ENCODE measurements around the gene MSMB.

The MSMB gene

DNA sequence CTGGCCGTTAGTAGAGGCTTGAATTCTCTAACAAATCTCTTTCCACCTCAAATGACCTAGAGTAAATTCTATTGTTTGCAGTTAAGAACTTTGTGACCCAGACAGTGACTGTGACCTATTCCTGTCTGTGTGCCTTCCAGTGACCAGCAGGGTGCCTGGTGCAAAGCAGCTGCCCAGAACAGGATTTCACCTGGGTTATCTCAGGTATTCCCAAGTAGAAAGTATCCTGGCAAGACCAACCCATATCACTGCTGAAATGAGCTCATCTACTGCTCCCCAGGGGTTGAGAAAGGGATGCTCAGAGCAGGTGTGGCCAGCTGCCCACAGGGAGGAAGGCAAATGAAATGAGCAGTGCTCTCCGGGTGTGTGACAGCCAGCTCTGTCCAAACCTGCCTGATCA lies 2.1 kb upstream of the MSMB start:
- Histone ChIP-seq H3K4me1 (ENCODE audit: control insufficient read depth, low read depth, low read length) (peaks cover 8% of the 10 kb centered on the region), H3K36me3 (ENCODE audit: control insufficient read depth, low read depth, low read length) (no peaks in the 10 kb centered on the region), H3K9ac (ENCODE audit: low read length) (no peak overlapping the region), H3K27me3 (ENCODE audit: control insufficient read depth, insufficient read depth, low read length) (no peaks in the 10 kb centered on the region), H3K4me3 (ENCODE audit: low read length) (no peak overlapping the region), H3K9me3 (ENCODE audit: control insufficient read depth, low read depth, low read length) (no peaks in the 10 kb centered on the region), H3K27ac (ENCODE audit: low read length) (no peak overlapping the region)

DNA sequence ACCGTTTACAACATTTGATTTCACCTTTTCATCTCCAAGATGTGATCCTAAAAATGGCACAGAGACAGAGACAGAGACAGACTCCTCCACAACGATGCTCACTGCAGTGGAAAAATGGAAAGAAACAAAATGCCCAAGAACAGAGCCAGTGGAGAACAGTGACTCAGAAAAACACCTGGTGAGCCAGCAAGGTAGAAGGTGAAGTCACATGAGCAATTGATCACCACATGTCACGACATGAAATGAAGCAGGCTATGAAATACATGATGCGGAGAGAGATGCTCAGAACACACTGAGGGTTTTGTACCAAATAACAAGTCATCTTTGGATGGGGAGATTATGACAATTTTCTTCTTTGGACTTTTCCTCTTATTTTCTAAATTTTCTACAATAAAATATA lies 3.5 kb downstream of the MSMB start:
- Histone ChIP-seq H3K9ac (ENCODE audit: low read length) (no peak overlapping the region), H3K9me3 (ENCODE audit: control insufficient read depth, low read depth, low read length) (no peaks in the 10 kb centered on the region), H3K36me3 (ENCODE audit: control insufficient read depth, low read depth, low read length) (no peaks in the 10 kb centered on the region), H3K27me3 (ENCODE audit: control insufficient read depth, insufficient read depth, low read length) (no peaks in the 10 kb centered on the region), H3K4me3 (ENCODE audit: low read length) (no peak overlapping the region), H3K27ac (ENCODE audit: low read length) (no peak overlapping the region), H3K4me1 (ENCODE audit: control insufficient read depth, low read depth, low read length) (peaks cover 3% of the 10 kb centered on the region)

DNA sequence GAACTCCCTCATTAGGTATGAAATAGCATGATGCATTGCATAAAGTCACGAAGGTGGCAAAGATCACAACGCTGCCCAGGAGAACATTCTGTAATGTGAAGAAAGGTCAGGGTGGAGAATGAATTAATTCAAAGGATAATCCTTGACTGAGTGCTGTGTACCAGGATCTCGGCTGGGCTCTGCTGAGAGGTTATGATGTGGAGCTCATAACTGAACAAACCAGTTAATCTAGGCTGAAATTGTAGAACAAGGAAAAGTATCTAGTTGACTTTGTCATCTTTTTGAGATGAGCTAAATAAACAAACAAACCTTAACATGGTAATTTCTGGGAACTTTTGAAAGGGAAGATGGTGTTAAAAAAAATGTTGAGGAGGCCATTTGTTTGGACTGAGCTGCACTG lies 6.1 kb downstream of the MSMB start:
- no peak overlapping the region for H3K4me3 ChIP-seq (ENCODE audit: low read length)
- H3K27ac ChIP-seq (ENCODE audit: low read length): no peak overlapping the region
- H3K36me3 ChIP-seq (ENCODE audit: control insufficient read depth, low read depth, low read length): no peaks in the 10 kb centered on the region
- H3K9me3 ChIP-seq (ENCODE audit: control insufficient read depth, low read depth, low read length): no peaks in the 10 kb centered on the region
- H3K9ac ChIP-seq (ENCODE audit: low read length): no peak overlapping the region
- H3K27me3 ChIP-seq (ENCODE audit: control insufficient read depth, insufficient read depth, low read length): no peaks in the 10 kb centered on the region
- peaks cover 3% of the 10 kb centered on the region for H3K4me1 ChIP-seq (ENCODE audit: control insufficient read depth, low read depth, low read length)

DNA sequence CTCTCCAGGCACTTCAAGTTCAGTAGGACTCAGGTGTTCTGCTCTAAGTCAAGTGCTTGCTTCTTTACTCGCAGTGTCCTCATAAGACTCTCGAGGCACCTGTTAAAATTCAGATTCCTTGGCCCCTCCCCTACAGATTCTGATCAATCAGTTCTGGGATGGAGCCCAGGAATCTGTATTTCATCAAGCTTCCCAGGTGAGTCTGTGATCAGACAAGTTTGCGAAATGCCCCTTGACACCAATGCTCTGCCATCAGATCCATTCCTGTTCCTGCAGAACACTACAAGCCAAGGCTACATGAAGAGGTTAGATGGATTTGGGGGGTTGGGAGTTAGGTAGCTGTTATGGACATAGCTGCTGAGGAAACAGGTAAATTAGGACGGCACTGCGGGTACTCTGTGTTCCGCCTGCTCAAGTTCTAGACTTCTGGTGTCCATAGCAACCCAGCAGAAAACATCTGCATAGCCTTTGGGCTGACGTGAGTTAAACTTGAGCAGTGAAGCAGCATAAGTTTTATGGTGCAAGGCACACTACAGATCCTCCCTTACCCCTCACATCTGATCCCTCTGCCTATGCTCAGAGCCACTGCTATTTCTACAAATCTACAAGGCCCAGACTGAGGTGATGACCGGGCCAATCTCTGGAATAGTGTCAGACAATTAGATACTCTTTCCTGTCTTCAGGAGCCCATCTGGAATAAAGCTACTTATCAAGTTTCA lies 8.8 kb downstream of the MSMB start:
- H3K9ac ChIP-seq (ENCODE audit: low read length): no peak overlapping the region
- no peak overlapping the region for H3K27ac ChIP-seq (ENCODE audit: low read length)

DNA sequence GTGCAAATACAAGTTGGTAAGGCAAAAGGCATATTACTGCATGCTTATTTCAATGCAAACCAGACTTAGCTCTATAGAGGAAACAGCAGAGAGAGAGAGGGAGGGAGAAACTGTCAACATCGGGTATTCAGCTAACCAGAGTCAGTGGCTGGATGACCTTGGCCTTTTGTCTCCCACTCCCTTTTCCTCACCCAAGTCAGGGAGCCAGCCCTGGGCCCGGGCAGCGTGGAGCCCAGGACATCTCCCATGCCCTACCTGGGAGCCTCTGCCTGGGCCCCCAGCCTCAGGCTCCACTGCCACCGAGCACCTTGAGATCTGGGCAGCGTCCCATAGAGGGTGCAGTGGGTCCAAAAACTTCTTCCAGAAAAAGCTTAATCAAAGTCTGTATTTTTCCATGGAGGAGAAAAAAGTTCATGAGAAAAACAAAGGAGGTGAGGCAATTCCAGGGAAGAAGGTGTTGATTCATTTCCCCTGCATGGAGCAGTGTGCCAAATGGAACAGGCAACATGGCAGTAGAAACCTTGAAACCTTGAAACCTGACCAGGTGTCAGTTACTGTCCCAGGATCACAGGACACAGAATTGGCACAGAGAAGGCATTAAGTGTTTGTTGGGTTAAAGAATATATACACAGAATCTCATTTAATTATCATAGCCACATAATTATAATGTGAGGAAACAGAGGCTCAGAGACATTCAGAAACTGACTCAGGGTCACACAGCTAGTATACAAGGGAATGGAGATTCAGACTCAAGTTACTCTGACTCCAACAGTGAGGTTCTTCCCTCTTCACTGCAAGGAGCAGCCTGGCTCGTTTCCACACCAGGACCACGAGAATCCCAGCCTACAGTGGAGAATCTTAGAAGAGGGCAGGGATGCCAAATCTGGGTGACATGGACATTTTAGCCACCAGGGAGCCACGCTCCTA lies 9.9 kb downstream of the MSMB start:
- H3K9me3 ChIP-seq (ENCODE audit: control insufficient read depth, low read depth, low read length): no peaks in the 10 kb centered on the region
- H3K27ac ChIP-seq (ENCODE audit: low read length): no peak overlapping the region
- no peak overlapping the region for H3K4me3 ChIP-seq (ENCODE audit: low read length)
- no peaks in the 10 kb centered on the region for H3K4me1 ChIP-seq (ENCODE audit: control insufficient read depth, low read depth, low read length)
- H3K36me3 ChIP-seq (ENCODE audit: control insufficient read depth, low read depth, low read length): no peaks in the 10 kb centered on the region
- no peak overlapping the region for H3K9ac ChIP-seq (ENCODE audit: low read length)
- no peaks in the 10 kb centered on the region for H3K27me3 ChIP-seq (ENCODE audit: control insufficient read depth, insufficient read depth, low read length)

More for the DNA sequence above, 8.8 kb downstream of the MSMB start:
- H3K27me3 ChIP-seq (ENCODE audit: control insufficient read depth, insufficient read depth, low read length): no peaks in the 10 kb centered on the region
- H3K4me1 ChIP-seq (ENCODE audit: control insufficient read depth, low read depth, low read length): no peaks in the 10 kb centered on the region
- no peaks in the 10 kb centered on the region for H3K9me3 ChIP-seq (ENCODE audit: control insufficient read depth, low read depth, low read length)
- no peak overlapping the region for H3K4me3 ChIP-seq (ENCODE audit: low read length)
- H3K36me3 ChIP-seq (ENCODE audit: control insufficient read depth, low read depth, low read length): no peaks in the 10 kb centered on the region

DNA sequence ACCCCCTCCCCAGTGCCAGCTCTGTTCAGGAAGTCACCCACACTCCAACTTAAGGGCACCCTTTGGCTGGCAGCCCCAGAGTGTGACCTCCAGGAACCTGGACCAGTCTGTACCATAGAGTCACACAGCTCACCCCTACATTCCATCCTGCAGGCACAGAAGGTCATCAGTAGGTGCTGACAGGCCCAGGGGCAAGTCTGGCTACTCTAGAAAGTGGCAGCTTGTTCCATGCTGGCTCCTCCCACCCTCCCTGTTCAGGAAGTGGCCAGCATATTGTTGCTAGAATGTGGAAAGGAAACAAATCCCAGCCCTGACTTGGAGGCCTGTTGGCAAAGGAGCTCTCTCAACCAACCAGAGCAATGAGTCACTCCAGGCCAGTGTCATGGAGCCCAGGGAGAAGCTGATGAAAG lies 12.5 kb downstream of the MSMB start:
- Histone ChIP-seq H3K4me3 (ENCODE audit: low read length) (no peak overlapping the region), H3K9ac (ENCODE audit: low read length) (no peak overlapping the region), H3K27ac (ENCODE audit: low read length) (no peak overlapping the region), H3K36me3 (ENCODE audit: control insufficient read depth, low read depth, low read length) (no peaks in the 10 kb centered on the region), H3K27me3 (ENCODE audit: control insufficient read depth, insufficient read depth, low read length) (no peaks in the 10 kb centered on the region), H3K9me3 (ENCODE audit: control insufficient read depth, low read depth, low read length) (no peaks in the 10 kb centered on the region), H3K4me1 (ENCODE audit: control insufficient read depth, low read depth, low read length) (peaks cover 14% of the 10 kb centered on the region)

DNA sequence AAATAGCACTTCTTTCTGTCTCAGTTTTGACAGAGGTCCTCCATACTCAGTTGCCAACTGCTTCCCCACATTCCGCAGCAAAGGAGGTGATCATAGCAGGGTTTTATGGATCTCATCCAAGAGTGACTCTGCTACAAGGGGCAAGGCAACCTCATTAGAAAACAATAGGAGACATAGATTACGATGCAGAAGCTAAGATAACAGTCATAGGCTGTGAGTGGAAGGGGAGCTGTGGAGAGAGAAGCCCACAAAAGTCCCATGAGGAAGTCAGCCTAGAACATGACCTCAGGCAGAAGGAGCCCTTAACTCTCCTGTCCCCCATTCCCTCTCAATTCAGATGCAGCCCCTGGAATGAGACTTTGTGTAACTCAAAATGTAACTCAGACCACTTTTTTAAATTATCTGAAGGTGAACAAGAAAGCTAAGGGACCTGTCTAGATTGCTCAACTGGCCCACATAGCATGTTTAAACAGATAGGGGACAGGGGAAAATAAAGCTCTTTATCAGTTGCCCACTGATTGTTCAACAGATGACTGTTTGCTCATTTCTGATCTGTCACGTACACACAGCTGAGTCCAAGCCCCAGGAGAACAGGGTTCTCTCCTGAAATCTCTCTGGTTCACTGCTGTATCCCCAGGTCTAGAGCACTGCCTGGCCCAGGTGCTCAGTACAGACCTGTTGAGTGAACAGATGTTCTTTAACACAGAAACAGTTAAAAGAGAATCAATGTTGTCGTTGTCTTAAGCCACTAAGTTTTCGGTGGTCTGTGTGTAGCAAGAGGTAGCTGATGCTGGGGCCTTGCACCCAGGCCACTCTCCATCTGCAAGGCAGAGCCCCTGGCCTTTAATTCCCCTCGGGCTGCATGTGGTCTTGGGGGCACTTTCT lies 14.2 kb downstream of the MSMB start:
- H3K36me3 ChIP-seq (ENCODE audit: control insufficient read depth, low read depth, low read length): no peaks in the 10 kb centered on the region
- no peak overlapping the region for H3K9ac ChIP-seq (ENCODE audit: low read length)
- peaks cover 16% of the 10 kb centered on the region for H3K4me1 ChIP-seq (ENCODE audit: control insufficient read depth, low read depth, low read length)
- H3K27me3 ChIP-seq (ENCODE audit: control insufficient read depth, insufficient read depth, low read length): no peaks in the 10 kb centered on the region
- no peaks in the 10 kb centered on the region for H3K9me3 ChIP-seq (ENCODE audit: control insufficient read depth, low read depth, low read length)
- H3K27ac ChIP-seq (ENCODE audit: low read length): no peak overlapping the region
- H3K4me3 ChIP-seq (ENCODE audit: low read length): no peak overlapping the region

DNA sequence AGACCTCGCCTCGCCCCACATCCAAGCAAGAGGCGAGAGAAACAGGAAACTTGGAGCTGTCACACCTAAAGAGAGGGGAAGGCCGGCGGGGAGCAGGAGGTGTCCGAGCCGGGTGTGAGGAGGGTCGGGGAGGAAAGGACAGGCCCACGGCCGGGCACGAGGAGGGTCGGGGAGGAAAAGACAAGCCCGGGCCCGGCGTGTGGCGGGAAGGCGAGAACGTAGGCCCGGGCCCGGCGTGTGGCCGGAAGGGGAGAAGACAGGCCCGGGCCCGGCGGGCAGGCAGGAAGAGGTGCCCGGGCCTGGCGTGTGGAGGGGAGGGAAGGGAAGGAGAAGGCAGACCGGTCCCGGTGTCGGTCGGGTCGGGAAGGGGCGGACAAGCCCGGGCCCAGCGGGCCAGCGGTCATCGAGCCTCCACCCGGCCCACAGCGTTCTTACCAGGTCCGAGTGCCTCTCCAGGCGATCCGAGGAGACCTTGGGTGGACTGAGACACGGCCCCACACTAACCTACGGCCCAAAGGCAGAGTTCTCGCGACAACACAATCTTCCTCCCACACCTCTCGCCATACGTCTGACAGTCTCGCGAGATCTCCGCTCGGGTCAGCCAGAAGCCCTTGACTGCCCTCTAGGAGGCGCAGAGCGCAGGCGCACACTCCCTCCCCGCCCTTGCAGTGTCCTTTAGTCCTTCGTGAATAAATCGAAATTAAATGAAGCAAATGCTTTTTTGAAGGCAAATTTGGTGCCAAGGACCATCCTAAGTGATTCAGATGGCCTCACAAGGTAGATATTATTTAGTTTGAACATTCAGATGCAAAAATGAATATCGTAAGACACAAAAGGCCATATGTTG lies 15.8 kb downstream of the MSMB start, which contains the start of gene NCOA4:
TSS of gene NCOA4 (minus strand) at position 533 of the 847 bp plus-strand sequence. CDS start 13,943 bp downstream, outside the sequence.
- H3K9ac ChIP-seq (ENCODE audit: low read length): peak within 1 kb of the TSS; percentile 63
- H3K4me3 ChIP-seq (ENCODE audit: low read length): peak within 1 kb of the TSS; percentile 64
- no peaks in the 10 kb centered on the region for H3K27me3 ChIP-seq (ENCODE audit: control insufficient read depth, insufficient read depth, low read length)
- no peaks in the 10 kb centered on the region for H3K36me3 ChIP-seq (ENCODE audit: control insufficient read depth, low read depth, low read length)
- peak within 1 kb of the TSS; percentile 85 for H3K27ac ChIP-seq (ENCODE audit: low read length)
- no peaks in the 10 kb centered on the region for H3K9me3 ChIP-seq (ENCODE audit: control insufficient read depth, low read depth, low read length)
- H3K4me1 ChIP-seq (ENCODE audit: control insufficient read depth, low read depth, low read length): peaks cover 16% of the 10 kb centered on the region

DNA sequence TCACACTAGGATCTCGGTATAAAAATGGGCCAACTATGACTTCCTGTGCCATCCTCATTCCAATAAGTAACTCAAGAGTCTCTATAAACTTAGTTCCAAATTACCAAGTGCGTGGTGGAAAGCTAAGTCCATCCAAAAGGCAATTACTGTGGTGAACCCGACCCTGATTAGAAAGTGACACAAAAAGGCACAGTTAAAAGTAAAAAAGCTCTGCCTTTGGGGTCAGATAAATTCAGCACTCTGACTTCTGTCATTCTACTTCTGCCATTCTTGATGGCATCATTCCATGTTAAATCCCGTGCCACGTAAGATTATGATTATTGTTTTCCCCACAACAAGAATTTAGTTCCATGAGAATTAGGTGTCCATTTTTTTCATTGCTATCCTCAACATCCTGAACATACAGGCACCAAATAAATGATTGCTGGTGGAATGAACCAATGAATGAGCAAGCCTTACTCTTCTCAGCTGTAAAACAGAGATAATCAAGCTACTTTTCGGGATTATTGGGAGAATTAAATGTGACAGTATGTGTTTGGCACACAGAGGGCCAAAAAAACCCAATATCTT lies 16.5 kb downstream of the MSMB start:
- peak overlapping the region; percentile 63 for H3K9ac ChIP-seq (ENCODE audit: low read length)
- H3K36me3 ChIP-seq (ENCODE audit: control insufficient read depth, low read depth, low read length): no peaks in the 10 kb centered on the region
- no peaks in the 10 kb centered on the region for H3K27me3 ChIP-seq (ENCODE audit: control insufficient read depth, insufficient read depth, low read length)
- H3K4me3 ChIP-seq (ENCODE audit: low read length): peak overlapping the region; percentile 64
- no peak overlapping the region for H3K27ac ChIP-seq (ENCODE audit: low read length)
- peaks cover 16% of the 10 kb centered on the region for H3K4me1 ChIP-seq (ENCODE audit: control insufficient read depth, low read depth, low read length)
- H3K9me3 ChIP-seq (ENCODE audit: control insufficient read depth, low read depth, low read length): no peaks in the 10 kb centered on the region

DNA sequence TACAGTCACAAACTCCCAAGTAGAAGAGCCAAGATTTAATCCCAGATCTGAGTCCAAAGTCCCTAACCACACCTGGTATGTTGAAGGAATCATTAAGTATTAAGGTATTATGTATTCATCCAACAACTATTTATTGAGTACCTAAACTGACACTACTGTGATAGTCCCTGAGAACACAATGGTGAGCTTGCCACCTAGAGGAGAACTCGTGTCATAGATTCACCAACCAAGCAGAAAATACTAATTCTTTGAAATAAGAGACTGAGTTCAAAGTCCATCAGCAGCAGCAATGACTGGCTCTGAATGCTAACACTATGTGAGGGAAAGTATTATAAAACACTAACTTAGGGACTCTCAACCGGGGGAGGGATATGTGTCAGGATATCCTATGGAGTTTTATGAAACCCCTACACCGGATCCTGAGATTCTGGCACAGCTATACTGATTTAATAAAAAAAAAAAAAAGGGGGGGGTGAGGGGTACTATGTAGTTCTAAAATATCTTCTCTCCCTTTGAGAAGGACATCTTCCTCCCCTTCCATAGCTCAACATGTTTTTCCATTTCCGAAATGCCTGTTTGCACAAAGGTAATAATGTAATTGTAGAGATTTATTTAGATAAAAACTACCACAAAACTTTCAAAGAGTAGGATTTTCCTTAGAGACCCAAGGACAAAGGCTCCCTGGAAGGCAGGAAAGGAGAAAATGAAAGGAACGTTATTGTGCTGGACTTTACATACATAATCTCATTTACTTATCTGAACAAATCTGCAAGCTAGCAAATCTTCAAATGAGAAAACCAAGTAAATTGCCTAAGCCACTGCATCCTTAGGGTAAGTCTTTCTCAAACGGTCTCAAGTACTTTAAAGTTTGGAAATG lies 17.2 kb downstream of the MSMB start:
- H3K27me3 ChIP-seq (ENCODE audit: control insufficient read depth, insufficient read depth, low read length): no peaks in the 10 kb centered on the region
- no peaks in the 10 kb centered on the region for H3K9me3 ChIP-seq (ENCODE audit: control insufficient read depth, low read depth, low read length)
- peaks cover 16% of the 10 kb centered on the region for H3K4me1 ChIP-seq (ENCODE audit: control insufficient read depth, low read depth, low read length)
- no peak overlapping the region for H3K27ac ChIP-seq (ENCODE audit: low read length)
- H3K4me3 ChIP-seq (ENCODE audit: low read length): peak overlapping the region; percentile 64
- no peaks in the 10 kb centered on the region for H3K36me3 ChIP-seq (ENCODE audit: control insufficient read depth, low read depth, low read length)
- H3K9ac ChIP-seq (ENCODE audit: low read length): peak overlapping the region; percentile 63
